Gastrocnemius medialis (tissue), 4 donors: ENCODE data around the gene POU3F4. TPM values are rescaled to one million over a fixed set of nuclear protein-coding genes. Genes with fewer than 3 reads are reported as not detected.

Experiments used
- ATAC-seq, 2 donors: fragments of 150-250 bp; one replicate each; pipeline ENCODE4 v1.9.1; 2016
- DNase-seq, 2 donors: peaks; one replicate each; pipeline ENCODE4 v3.0.0-alpha.2; 2019
- H3K27ac ChIP-seq, 4 donors: fragments of 200-600 bp; sonication (generic); 1 replicate in 1 of 4; 2 replicates in 3 of 4; pipeline ENCODE4 v1.5.1; 2016 to 2018; ENCODE audit warnings: mild to moderate bottlenecking in 2 of 4, moderate library complexity in 1 of 4
- H3K27me3 ChIP-seq, 3 donors: fragments of 200-600 bp; sonication (generic) in 2 of 3; 1 replicate in 1 of 3; 2 replicates in 2 of 3; pipeline versions ENCODE4 v1.5.1 to v1.6.0; 2016 to 2019; ENCODE audit warnings: mild to moderate bottlenecking in 1 of 3, moderate library complexity in 1 of 3
- H3K36me3 ChIP-seq, 2 donors: fragments of 200-600 bp; sonication (generic) in 1 of 2; one replicate each; pipeline ENCODE4 v1.5.1; 2017 to 2018
- H3K4me1 ChIP-seq, 2 donors: fragments of 200-600 bp; sonication (generic) in 1 of 2; one replicate each; pipeline ENCODE4 v1.5.1; 2016 to 2017; ENCODE audit warnings: mild to moderate bottlenecking in 2 of 2
- H3K4me3 ChIP-seq, 4 donors: fragments of 200-600 bp; sonication (generic) in 3 of 4; 1 replicate in 1 of 4; 2 replicates in 3 of 4; pipeline ENCODE4 v1.5.1; 2016 to 2019; ENCODE audit warnings: mild to moderate bottlenecking in 2 of 4
- H3K9me3 ChIP-seq, 3 donors: fragments of 200-600 bp; sonication (generic) in 2 of 3; 1 replicate in 1 of 3; 2 replicates in 2 of 3; pipeline ENCODE4 v1.5.1; 2016 to 2019
- CTCF ChIP-seq, 5 experiments: fragments of 450-650 bp in 3 of 5; fragments of 200-600 bp in 2 of 5; sonication (generic) in 2 of 5; IDR thresholded peaks in 4 of 5; conservative IDR thresholded peaks in 1 of 5; 1 replicate in 4 of 5; 2 replicates in 1 of 5; pipeline ENCODE4 v1.5.1; 2016 to 2019; ENCODE audit warnings: antibody characterized with exemption in 5 of 5, mild to moderate bottlenecking in 3 of 5, moderate library complexity in 3 of 5
- POLR2A ChIP-seq, 2 donors: fragments of 450-650 bp; IDR thresholded peaks; one replicate each; pipeline ENCODE4 v1.6.1; 2017; ENCODE audit warnings: antibody characterized with exemption in 2 of 2, mild to moderate bottlenecking in 2 of 2, moderate library complexity in 2 of 2
- in situ Hi-C, 4 donors: fragments of 200-750 bp; cut with MboI; loops; one replicate each; pipeline versions ENCODE4 v1.15.0 to v1.8.0; 2017; ENCODE audit warnings: low sequenced_read_pairs in 4 of 4
- intact Hi-C: fragments of 100-400 bp; cut with DNase I; formaldehyde crosslinking; loops from one replicate; pipeline ENCODE4 v1.15.1; 2023; ENCODE audit warnings: low total_unique reads
- total RNA-seq, 4 donors: library from RNA; depleted of rRNA; stranded (reverse); fragments of >200 nt; gene quantifications; one replicate each; pipeline versions ENCODE4 v1.1.0 to v1.2.3, GENCODE V29; 2016

POU3F4 gene
- total RNA-seq, 4 donors from 2014 or later, result not detected

GRCh38 chrX:83511208-83511607, 3.1 kb downstream of the POU3F4 start:
- Histone ChIP-seq H3K4me3 (no peak overlapping the region), H3K9me3 (no peaks in the 10 kb centered on the region), H3K27ac (no peak overlapping the region), H3K4me1 (no peaks in the 10 kb centered on the region), H3K36me3 (no peaks in the 10 kb centered on the region), H3K27me3 (peaks cover 6 to 56% (median 37%) of the 10 kb centered on the region in 3 donors)
- ATAC-seq (no peak), DNase-seq (no peak)
- TF ChIP-seq POLR2A (IDR thresholded peaks at IDR 0.05), result no peak
- in situ Hi-C loops (no loop called here), intact Hi-C loops (no loop called here)

- no peak for TF ChIP-seq CTCF (IDR thresholded peaks at IDR 0.05 in 4 of 5, conservative IDR thresholded peaks at IDR 0.05 in 1 of 5)
- no peak for TF ChIP-seq POLR2A (IDR thresholded peaks at IDR 0.05)
- H3K27ac ChIP-seq, result no peak overlapping the region
- no peaks in the 10 kb centered on the region for H3K4me1 ChIP-seq
- no peaks in the 10 kb centered on the region for H3K36me3 ChIP-seq
- intact Hi-C loops, result no loop called here
- no peak for DNase-seq
- H3K4me3 ChIP-seq, result no peak overlapping the region
- peaks cover 6 to 51% (median 35%) of the 10 kb centered on the region in 3 donors for H3K27me3 ChIP-seq
- in situ Hi-C loops, result no loop called here
- no peaks in the 10 kb centered on the region for H3K9me3 ChIP-seq
- no peak for ATAC-seq
Measured at GRCh38 chrX:83512111-83512510, 4.0 kb downstream of the POU3F4 start.

GRCh38 chrX:83516597-83516996, 8.5 kb downstream of the POU3F4 start:
- intact Hi-C loops (no loop called here), in situ Hi-C loops (no loop called here)
- H3K9me3 ChIP-seq, result no peaks in the 10 kb centered on the region
- ATAC-seq, result no peak
- H3K36me3 ChIP-seq, result no peaks in the 10 kb centered on the region
- DNase-seq, result no peak
- H3K27ac ChIP-seq, result no peak overlapping the region
- TF ChIP-seq CTCF (IDR thresholded peaks at IDR 0.05 in 4 of 5, conservative IDR thresholded peaks at IDR 0.05 in 1 of 5), result no peak
- TF ChIP-seq POLR2A (IDR thresholded peaks at IDR 0.05), result no peak
- H3K4me1 ChIP-seq, result no peaks in the 10 kb centered on the region
- peaks cover 0 to 8% (median 0%) of the 10 kb centered on the region in 3 donors for H3K27me3 ChIP-seq
- no peak overlapping the region for H3K4me3 ChIP-seq

GRCh38 chrX:83521905-83522304, 13.8 kb downstream of the POU3F4 start:
- in situ Hi-C loops, result no loop called here
- no peak for DNase-seq
- Histone ChIP-seq H3K9me3 (no peaks in the 10 kb centered on the region), H3K27ac (no peak overlapping the region), H3K4me3 (no peak overlapping the region), H3K4me1 (no peaks in the 10 kb centered on the region), H3K27me3 (peaks cover 0 to 5% (median 0%) of the 10 kb centered on the region in 3 donors), H3K36me3 (no peaks in the 10 kb centered on the region)
- ATAC-seq, result no peak
- intact Hi-C loops, result no loop called here
- TF ChIP-seq POLR2A (IDR thresholded peaks at IDR 0.05) (no peak), CTCF (IDR thresholded peaks at IDR 0.05 in 4 of 5, conservative IDR thresholded peaks at IDR 0.05 in 1 of 5) (no peak)

- TF ChIP-seq CTCF (IDR thresholded peaks at IDR 0.05 in 4 of 5, conservative IDR thresholded peaks at IDR 0.05 in 1 of 5), result no peak
- TF ChIP-seq POLR2A (IDR thresholded peaks at IDR 0.05), result no peak
- in situ Hi-C loops (no loop called here), intact Hi-C loops (no loop called here)
- H3K27ac ChIP-seq, result no peak overlapping the region
- no peak for ATAC-seq
- H3K4me3 ChIP-seq, result no peak overlapping the region
- no peaks in the 10 kb centered on the region for H3K36me3 ChIP-seq
- no peaks in the 10 kb centered on the region for H3K27me3 ChIP-seq
- no peak for DNase-seq
- no peaks in the 10 kb centered on the region for H3K4me1 ChIP-seq
- H3K9me3 ChIP-seq, result no peaks in the 10 kb centered on the region
Measured at GRCh38 chrX:83529950-83530349, 21.9 kb downstream of the POU3F4 start.
